Measurements from ENCODE around the gene ATP5F1A. TPM values are rescaled to one million over a fixed set of nuclear protein-coding genes. Genes with fewer than 3 reads are reported as not detected.
"Not testable (repeated sequence)": the region's sequence is repeated elsewhere in the genome, so short reads cannot be mapped to it uniquely, and the experiment has no call there.

Gene ATP5F1A
- total RNA-seq, 2 experiments from 2014 or later = 284 to 285 TPM

DNA sequence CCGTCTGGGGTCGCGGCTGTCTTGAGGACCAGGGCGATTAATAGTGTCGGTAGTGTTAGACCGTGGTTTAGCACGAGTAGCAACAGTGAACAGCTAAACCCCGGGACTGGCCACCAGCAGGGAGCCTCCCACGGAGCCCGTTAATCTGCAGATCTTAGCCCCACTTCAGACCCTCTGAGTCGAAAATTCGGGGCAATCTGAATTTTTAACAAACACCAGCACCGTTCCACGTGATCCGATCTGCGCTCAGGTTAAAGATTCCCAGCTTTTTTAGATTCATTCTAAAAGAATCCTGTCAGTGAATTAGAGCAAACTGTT is 479 bp upstream of the ATP5F1A start:
- H3K36me3 Mint-ChIP-seq = peaks cover 9% of the 10 kb centered on the region
- peaks cover 21% of the 10 kb centered on the region for H3K4me1 Mint-ChIP-seq
- DNase-seq (peak; percentile 66), ATAC-seq (ENCODE audit: low read depth) (no peak)
- H3K4me3 Mint-ChIP-seq = peak overlapping the region; percentile 96
- no peaks in the 10 kb centered on the region for H3K27me3 Mint-ChIP-seq
- no peaks in the 10 kb centered on the region for H3K9me3 Mint-ChIP-seq
- POLR2A ChIA-PET = interaction anchor here (1.0 to 1.3 kb wide), 2 partner anchors 9 to 15 kb away, joined by 3 read pairs; no protein-coding TSS in a partner anchor
- peak overlapping the region; percentile 98 for H3K27ac Mint-ChIP-seq

- ATAC-seq (ENCODE audit: low read depth) (peak; percentile 20), DNase-seq (no peak)
- peak overlapping the region; percentile 98 for H3K27ac Mint-ChIP-seq
- no peaks in the 10 kb centered on the region for H3K9me3 Mint-ChIP-seq
- peak overlapping the region; percentile 96 for H3K4me3 Mint-ChIP-seq
- H3K4me1 Mint-ChIP-seq = peaks cover 21% of the 10 kb centered on the region
- H3K27me3 Mint-ChIP-seq = no peaks in the 10 kb centered on the region
- peaks cover 9% of the 10 kb centered on the region for H3K36me3 Mint-ChIP-seq
- POLR2A ChIA-PET = interaction anchor here (0.6 to 1.3 kb wide), 7 partner anchors 10 to 410 kb away, joined by 3 to 6 read pairs (median 5); a partner anchor contains a TSS
Observed at GRCh38 chr18:46097431-46097800, 680 bp downstream of the ATP5F1A start.

DNA sequence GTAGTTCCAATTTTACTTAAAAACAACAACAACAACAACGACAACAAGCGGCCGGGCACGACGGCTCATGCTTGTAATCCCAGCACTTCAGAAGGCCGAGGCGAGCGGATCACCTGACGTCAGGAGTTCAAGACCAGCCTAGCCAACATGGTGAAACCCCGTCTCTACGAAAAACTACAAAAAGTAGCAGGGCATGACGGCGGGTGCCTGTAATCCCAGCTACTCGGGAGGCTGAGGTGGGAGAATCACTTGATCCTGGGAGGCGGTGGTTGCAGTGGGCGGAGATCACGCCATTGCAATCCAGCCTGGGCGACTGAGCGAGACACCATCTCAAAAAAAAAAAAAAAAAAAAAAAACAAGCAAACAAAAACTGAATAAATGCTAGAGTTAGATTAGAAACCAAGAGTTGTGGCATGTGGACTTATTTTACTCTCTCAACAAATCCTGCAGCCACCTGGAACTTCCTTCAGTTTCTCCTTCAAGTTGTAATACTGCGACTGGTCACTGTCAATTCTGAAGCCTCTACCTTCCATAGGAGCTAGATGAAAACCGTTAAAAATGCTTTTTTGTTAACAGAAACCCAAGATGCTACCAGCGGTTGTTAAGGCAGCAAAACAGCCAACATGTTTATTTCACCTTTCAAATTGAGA is 1.3 kb downstream of the ATP5F1A start:
- POLR2A ChIA-PET = interaction anchor here (0.8 to 1.3 kb wide), 5 partner anchors 25 to 410 kb away, joined by 4 to 6 read pairs (median 5); a partner anchor contains a TSS
- peak overlapping the region; percentile 96 for H3K4me3 Mint-ChIP-seq
- no peaks in the 10 kb centered on the region for H3K27me3 Mint-ChIP-seq
- no peak for DNase-seq
- H3K27ac Mint-ChIP-seq = peak overlapping the region; percentile 98
- no peak for ATAC-seq (ENCODE audit: low read depth)
- H3K9me3 Mint-ChIP-seq = no peaks in the 10 kb centered on the region
- H3K4me1 Mint-ChIP-seq = peaks cover 22% of the 10 kb centered on the region
- peaks cover 13% of the 10 kb centered on the region for H3K36me3 Mint-ChIP-seq

- Mint-ChIP-seq H3K4me3 (no peak overlapping the region), H3K9me3 (no peaks in the 10 kb centered on the region), H3K4me1 (peaks cover 30% of the 10 kb centered on the region), H3K27ac (no peak overlapping the region), H3K36me3 (peaks cover 22% of the 10 kb centered on the region), H3K27me3 (no peaks in the 10 kb centered on the region)
- ATAC-seq (ENCODE audit: low read depth) (no peak), DNase-seq (no peak)
- POLR2A ChIA-PET = interaction anchor here (1.1 kb wide), 1 partner anchor 9 kb away, joined by 3 read pairs; no protein-coding TSS in a partner anchor
Observed at GRCh38 chr18:46095532-46095931, 2.6 kb downstream of the ATP5F1A start.

GRCh38 chr18:46088501-46088900 is 9.6 kb downstream of the ATP5F1A start:
- not testable (repeated sequence) for DNase-seq

GRCh38 chr18:46084431-46084830 is 13.7 kb downstream of the ATP5F1A start:
- Mint-ChIP-seq H3K4me1 (peaks cover 5% of the 10 kb centered on the region), H3K27ac (no peak overlapping the region), H3K36me3 (peaks cover 57% of the 10 kb centered on the region), H3K4me3 (no peak overlapping the region), H3K27me3 (no peaks in the 10 kb centered on the region), H3K9me3 (no peaks in the 10 kb centered on the region)
- ATAC-seq (ENCODE audit: low read depth) (no peak), DNase-seq (no peak)
- POLR2A ChIA-PET = no interaction called here

More at GRCh38 chr18:46088501-46088900, 9.6 kb downstream of the ATP5F1A start:
- H3K9me3 Mint-ChIP-seq; ATAC-seq (ENCODE audit: low read depth); H3K27me3 Mint-ChIP-seq; H3K4me3 Mint-ChIP-seq; POLR2A ChIA-PET; H3K27ac Mint-ChIP-seq: not testable (repeated sequence)
- peaks cover 61% of the 10 kb centered on the region for H3K36me3 Mint-ChIP-seq
- peaks cover 20% of the 10 kb centered on the region for H3K4me1 Mint-ChIP-seq

DNA sequence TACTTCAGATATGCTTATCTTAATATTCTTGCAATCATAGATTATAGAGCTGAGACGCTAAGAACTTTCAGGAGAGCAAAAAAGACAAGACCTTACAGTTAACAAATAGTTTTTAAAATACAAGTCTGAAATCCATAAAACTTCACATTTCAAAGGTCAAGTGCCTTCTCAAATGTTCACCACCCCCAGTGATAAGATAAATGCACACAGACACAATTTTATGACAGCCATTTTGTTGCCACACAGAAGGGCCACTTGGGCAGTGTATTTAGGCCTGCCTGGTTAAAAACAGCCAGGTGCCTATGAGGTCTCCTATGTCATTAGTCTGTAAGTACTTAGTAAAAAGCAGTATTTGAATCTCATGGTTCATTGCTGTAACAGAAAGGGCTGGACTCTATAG is 17.9 kb downstream of the ATP5F1A start:
- POLR2A ChIA-PET = no interaction called here
- Mint-ChIP-seq H3K27ac (no peak overlapping the region), H3K27me3 (no peaks in the 10 kb centered on the region), H3K4me3 (no peak overlapping the region), H3K9me3 (no peaks in the 10 kb centered on the region), H3K36me3 (peaks cover 33% of the 10 kb centered on the region), H3K4me1 (peaks cover 1% of the 10 kb centered on the region)
- ATAC-seq (ENCODE audit: low read depth) (no peak), DNase-seq (no peak)

DNA sequence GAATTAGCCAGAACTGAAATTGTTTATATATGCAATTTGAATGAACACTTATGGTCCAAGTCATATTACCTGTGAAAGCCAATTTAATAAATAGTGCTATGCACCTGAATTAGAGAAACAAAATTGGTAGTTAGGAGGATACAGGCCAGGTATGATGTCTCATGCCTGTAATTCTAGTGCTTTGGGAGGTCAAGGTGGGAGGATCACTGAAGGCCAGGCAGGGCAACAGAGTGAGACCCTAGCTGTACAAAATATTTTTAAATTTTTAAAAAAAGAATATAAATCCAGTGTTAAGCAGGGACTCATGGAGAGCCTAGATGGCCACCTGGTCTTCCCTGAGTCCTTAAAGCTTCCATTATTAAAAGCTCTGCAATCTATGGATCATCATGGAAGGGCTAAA is 18.8 kb downstream of the ATP5F1A start:
- Mint-ChIP-seq H3K4me1 (peaks cover 1% of the 10 kb centered on the region), H3K27me3 (no peaks in the 10 kb centered on the region), H3K27ac (no peak overlapping the region), H3K36me3 (peaks cover 29% of the 10 kb centered on the region), H3K9me3 (no peaks in the 10 kb centered on the region), H3K4me3 (no peak overlapping the region)
- DNase-seq = no peak
- POLR2A ChIA-PET = no interaction called here
- no peak for ATAC-seq (ENCODE audit: low read depth)

DNA sequence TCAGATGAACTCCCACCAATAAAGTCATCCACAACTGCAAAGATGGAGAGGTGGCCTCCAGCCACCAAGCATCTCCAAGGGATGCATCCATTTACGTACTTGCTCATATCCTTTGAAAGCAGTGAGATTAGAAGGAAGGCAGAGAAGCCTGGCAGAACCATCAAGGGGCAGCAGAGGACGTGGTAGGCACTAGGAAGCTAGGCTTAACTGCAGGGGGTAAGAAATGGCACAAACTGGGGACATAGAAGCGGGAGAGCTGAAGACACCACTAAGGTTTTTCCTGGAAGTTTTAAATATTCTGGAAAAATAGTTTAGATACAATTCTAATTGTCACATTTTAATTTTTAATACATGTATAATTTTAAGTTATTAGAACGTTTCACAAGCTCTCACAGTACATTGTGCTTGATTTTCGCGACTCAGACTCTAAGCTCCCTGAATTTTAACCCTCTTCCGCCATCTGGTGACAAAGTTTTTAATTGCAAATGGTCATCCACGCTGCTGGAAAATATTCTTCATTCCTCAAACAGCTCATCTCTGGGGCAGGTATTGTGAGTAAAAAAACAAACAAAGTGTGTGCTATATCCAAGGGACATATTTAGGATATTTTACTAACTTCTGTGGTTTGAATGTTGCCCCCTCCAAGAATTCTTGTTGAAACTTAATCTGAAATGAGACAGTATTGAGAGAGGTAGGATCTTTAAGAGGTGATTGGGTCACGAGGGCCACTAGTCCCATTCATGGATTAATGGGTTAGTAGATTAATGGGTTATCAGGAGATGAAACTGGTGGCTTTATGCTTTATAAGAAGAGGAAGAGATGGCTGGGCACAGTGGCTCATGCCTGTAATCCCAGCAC is 24.4 kb downstream of the ATP5F1A start:
- Mint-ChIP-seq H3K36me3 (peaks cover 2% of the 10 kb centered on the region), H3K27ac (no peak overlapping the region), H3K4me1 (peaks cover 27% of the 10 kb centered on the region), H3K4me3 (no peak overlapping the region), H3K27me3 (no peaks in the 10 kb centered on the region), H3K9me3 (no peaks in the 10 kb centered on the region)
- ATAC-seq (ENCODE audit: low read depth) = peak; percentile 44
- POLR2A ChIA-PET = interaction anchor here (0.6 to 2.3 kb wide), 8 partner anchors 10 to 408 kb away, joined by 3 to 8 read pairs (median 6); no protein-coding TSS in a partner anchor
- DNase-seq = no peak

DNA sequence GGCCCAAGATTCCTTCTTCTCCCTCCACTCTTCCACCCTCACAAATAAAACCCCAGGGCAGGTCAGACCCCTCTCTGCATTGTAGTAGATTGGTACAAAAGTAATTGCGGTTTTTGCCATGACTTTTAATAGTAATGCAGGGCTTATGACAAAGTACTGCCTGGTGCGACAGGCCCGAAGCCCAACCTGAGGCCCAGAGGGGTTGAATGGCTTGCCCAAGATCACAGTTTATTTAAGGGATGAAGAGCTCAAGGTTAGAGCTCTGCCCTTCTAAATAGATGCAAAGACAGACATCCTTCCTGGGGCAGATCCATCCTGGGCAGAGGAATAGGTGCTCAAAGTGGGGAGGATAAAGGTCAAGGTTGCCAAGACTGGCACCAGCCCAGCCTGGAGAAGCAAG is 25.1 kb downstream of the ATP5F1A start:
- peak overlapping the region; percentile 36 for H3K27ac Mint-ChIP-seq
- POLR2A ChIA-PET = interaction anchor here (1.1 to 2.3 kb wide), 6 partner anchors 12 to 407 kb away, joined by 3 to 8 read pairs (median 6); no protein-coding TSS in a partner anchor
- H3K4me3 Mint-ChIP-seq = peak overlapping the region; percentile 83
- DNase-seq (no peak), ATAC-seq (ENCODE audit: low read depth) (no peak)
- no peaks in the 10 kb centered on the region for H3K27me3 Mint-ChIP-seq
- H3K36me3 Mint-ChIP-seq = peaks cover 2% of the 10 kb centered on the region
- no peaks in the 10 kb centered on the region for H3K9me3 Mint-ChIP-seq
- peaks cover 29% of the 10 kb centered on the region for H3K4me1 Mint-ChIP-seq

DNA sequence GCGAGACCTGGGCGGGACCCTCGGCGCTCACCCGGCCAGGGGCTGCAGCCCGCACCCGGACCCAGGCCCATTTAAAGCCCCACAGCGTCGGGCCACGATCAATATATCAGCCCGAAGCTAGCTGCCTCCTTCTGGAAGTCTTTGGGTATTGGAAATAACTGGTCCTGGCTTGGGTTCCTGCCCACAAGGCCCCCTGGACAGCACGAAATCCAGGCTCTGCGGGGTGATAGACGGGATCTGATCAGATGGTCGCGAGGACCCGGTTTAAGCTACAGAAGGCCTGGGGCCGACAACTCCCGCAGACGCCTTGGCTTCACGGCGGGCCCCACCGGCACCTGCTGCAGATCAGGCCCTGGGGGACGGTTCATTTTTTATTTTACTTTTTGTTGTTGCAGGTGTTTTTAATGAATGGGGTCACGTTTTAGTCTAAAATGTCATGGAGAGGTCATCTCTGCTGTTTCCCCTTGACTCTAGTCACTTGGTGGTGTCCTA is 25.7 kb downstream of the ATP5F1A start:
- peak overlapping the region; percentile 36 for H3K27ac Mint-ChIP-seq
- POLR2A ChIA-PET = interaction anchor here (1.1 to 2.3 kb wide), 4 partner anchors 11 to 385 kb away, joined by 3 to 10 read pairs (median 6); no protein-coding TSS in a partner anchor

GRCh38 chr18:46071653-46072375 is 26.3 kb downstream of the ATP5F1A start, which contains the start of gene PSTPIP2:
Gene PSTPIP2, minus strand, starts transcription at chr18:46072260. Its CDS starts 72 bp downstream, at chr18:46072188.
- peaks cover 1% of the 10 kb centered on the region for H3K36me3 Mint-ChIP-seq

More for the DNA sequence above, 25.7 kb downstream of the ATP5F1A start:
- Mint-ChIP-seq H3K4me1 (peaks cover 29% of the 10 kb centered on the region), H3K9me3 (no peaks in the 10 kb centered on the region), H3K27me3 (no peaks in the 10 kb centered on the region), H3K36me3 (peaks cover 2% of the 10 kb centered on the region), H3K4me3 (peak overlapping the region; percentile 83)
- DNase-seq (no peak), ATAC-seq (ENCODE audit: low read depth) (no peak)

More at GRCh38 chr18:46071653-46072375, 26.3 kb downstream of the ATP5F1A start, which contains the start of gene PSTPIP2:
- Mint-ChIP-seq H3K4me1 (peaks cover 29% of the 10 kb centered on the region), H3K27me3 (no peaks in the 10 kb centered on the region), H3K27ac (peak within 1 kb of the TSS; percentile 85), H3K4me3 (peak within 1 kb of the TSS; percentile 83), H3K9me3 (no peaks in the 10 kb centered on the region)
- DNase-seq (peak; percentile 76), ATAC-seq (ENCODE audit: low read depth) (peak; percentile 83)
- POLR2A ChIA-PET = interaction anchor here (0.9 to 2.3 kb wide), 8 partner anchors 10 to 385 kb away, joined by 3 to 10 read pairs (median 6); no protein-coding TSS in a partner anchor
